ENCODE measurements around the gene HOXA6.

HOXA6 gene

DNA sequence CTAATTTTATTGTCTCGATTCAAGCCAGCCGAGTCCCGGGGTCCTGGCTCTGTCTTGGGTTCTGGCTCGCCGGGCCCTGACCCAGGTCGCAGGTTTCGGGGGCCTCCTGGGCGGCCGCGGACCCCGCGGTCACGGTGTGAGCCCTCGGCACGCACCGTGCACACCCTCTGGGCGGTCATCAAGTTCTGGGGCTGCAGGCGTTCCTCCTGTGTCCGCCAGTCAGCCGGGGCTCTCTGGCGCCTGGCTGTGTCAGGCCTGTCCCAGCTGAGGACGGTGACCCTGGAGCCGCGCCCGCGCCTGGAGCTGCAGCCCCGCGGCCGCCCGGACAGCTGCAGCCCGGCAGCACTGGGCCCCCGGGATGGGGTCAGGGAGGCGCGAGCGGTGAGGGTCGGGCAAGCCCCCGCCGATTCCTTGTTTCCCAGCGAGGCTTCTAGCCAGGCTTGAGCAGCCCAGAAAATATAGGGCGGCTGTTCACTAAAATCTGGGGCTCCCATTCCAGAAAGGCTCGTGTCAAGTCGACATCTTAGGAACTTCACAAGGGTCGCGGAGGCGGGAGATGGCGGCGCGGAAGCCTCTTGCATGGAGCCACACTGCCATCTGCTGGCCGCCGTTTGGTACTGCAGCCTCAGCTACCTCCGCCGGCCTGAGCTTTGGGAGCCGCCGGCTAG, 13.1 kb upstream of the HOXA6 start:
- Histone ChIP-seq H3K9me3 (ENCODE audit: control insufficient read depth, low read length) (no peaks in the 10 kb centered on the region), H3K36me3 (ENCODE audit: control insufficient read depth, insufficient read depth, low read length) (no peaks in the 10 kb centered on the region), H3K27me3 (ENCODE audit: control insufficient read depth, insufficient read depth, low read length) (peaks cover 99% of the 10 kb centered on the region), H3K4me1 (ENCODE audit: control insufficient read depth, insufficient read depth, low read length) (peaks cover 24% of the 10 kb centered on the region), H3K4me3 (ENCODE audit: low read length) (peak overlapping the region; percentile 50), H3K9ac (ENCODE audit: low read length) (peak overlapping the region; percentile 47)

DNA sequence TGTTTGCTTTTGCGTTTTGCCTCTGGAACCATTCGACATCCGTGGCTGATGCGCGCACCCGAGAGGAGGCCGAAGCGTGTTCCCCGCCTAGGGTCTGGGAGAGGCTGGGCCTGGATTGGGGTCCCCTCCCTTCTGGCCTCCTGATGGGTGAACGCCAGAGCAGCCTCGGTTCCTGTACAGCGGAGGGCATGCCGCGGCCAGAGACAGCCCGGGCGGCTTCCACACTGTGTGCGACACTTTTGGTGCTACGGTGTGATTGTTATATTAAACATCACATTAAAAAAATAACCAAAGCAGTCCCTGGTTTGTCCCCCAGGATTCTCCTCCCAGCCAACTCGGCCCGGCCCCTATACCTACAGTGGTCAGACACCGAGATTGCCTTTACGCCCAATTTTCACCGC, 12.6 kb upstream of the HOXA6 start:
- peaks cover 29% of the 10 kb centered on the region for H3K4me1 ChIP-seq (ENCODE audit: control insufficient read depth, insufficient read depth, low read length)
- peak overlapping the region; percentile 50 for H3K4me3 ChIP-seq (ENCODE audit: low read length)
- H3K36me3 ChIP-seq (ENCODE audit: control insufficient read depth, insufficient read depth, low read length): no peaks in the 10 kb centered on the region
- peak overlapping the region; percentile 22 for H3K9ac ChIP-seq (ENCODE audit: low read length)
- peaks cover 99% of the 10 kb centered on the region for H3K27me3 ChIP-seq (ENCODE audit: control insufficient read depth, insufficient read depth, low read length)
- H3K9me3 ChIP-seq (ENCODE audit: control insufficient read depth, low read length): no peaks in the 10 kb centered on the region

DNA sequence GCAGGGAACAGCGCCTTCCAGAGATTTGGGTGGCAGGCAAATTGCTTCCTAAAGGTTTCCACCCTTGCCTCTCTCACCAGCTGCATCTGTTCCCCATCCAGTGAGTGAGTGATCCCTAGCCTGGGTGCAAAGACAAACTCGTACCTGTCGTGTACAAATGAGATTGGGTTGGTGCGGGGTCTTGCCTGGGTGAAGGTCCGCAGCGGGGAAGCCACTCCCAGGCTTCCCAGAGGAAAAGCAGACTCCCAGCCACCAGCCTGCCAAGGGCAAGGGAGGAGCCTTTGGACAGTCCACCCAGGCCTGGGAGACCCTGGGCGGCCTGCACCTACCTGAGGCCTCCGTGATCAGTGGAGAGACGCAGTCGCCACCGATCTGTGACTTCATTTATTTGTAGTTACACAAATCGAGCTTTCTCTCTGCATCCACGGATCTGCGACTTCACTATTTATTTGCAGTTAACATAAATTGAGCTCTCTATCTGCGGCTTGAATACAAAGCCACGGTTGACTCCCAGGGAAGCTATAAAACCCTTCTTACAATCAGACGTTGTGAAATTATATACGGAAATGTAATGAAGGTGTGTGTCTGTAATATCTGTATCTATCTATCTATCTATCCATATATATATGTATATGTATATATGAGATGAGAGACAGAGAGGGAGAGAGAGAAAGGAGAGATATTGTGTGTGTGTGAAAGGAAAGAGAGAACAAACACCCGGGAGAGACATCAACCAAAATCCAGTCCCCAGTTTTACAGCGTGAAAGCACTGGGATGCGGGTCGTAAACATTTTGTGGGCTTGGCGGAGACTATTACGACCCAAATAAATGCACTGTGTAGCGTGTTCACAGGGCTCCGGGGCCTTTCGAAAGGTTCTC, 11.9 kb upstream of the HOXA6 start:
- Histone ChIP-seq H3K27me3 (ENCODE audit: control insufficient read depth, insufficient read depth, low read length) (peaks cover 99% of the 10 kb centered on the region), H3K9ac (ENCODE audit: low read length) (peak overlapping the region; percentile 22), H3K4me1 (ENCODE audit: control insufficient read depth, insufficient read depth, low read length) (peaks cover 32% of the 10 kb centered on the region), H3K9me3 (ENCODE audit: control insufficient read depth, low read length) (no peaks in the 10 kb centered on the region), H3K36me3 (ENCODE audit: control insufficient read depth, insufficient read depth, low read length) (no peaks in the 10 kb centered on the region), H3K4me3 (ENCODE audit: low read length) (no peak overlapping the region)

DNA sequence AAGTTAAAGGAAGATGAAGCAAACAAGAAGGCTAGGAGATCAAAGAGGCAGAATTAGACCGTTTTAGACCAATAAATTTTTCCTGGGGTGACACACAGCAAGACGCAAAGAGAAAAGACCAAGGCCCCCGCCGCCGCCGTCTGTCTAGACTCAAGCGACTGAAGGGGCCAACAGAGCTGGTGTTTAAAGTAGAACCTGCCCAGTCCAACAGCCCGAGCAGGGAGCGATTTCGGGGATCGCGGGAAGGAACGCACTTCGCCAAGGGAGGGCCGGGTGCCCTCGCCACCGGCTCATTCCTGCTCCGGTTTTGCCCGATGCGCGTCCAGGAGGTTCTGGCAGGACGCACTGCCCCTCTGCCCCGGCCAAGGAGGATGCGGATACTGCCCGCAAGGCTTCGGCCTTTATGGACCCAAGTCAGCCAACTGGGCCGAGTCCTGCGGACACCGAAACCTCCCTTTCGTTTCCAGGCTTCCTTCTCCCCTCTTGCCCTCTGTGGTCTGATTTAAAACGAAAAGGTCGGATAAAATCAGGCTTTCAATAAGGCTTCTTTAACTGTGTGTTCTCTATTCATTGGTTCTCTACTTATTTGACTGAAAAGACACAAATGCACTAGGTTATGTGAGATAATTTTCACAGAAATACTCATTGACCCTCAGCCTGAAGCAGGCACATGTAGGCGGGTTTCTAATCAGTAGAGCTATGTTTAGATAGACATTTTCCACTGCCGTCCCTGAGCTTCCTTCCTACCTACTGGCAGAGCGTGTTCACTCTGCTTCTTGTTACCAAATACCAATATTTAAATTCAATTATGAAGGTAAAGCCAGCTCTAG, 11.1 kb upstream of the HOXA6 start:
- no peaks in the 10 kb centered on the region for H3K36me3 ChIP-seq (ENCODE audit: control insufficient read depth, insufficient read depth, low read length)
- H3K27me3 ChIP-seq (ENCODE audit: control insufficient read depth, insufficient read depth, low read length): peaks cover 99% of the 10 kb centered on the region
- H3K9ac ChIP-seq (ENCODE audit: low read length): no peak overlapping the region
- H3K4me1 ChIP-seq (ENCODE audit: control insufficient read depth, insufficient read depth, low read length): peaks cover 28% of the 10 kb centered on the region
- H3K9me3 ChIP-seq (ENCODE audit: control insufficient read depth, low read length): no peaks in the 10 kb centered on the region
- H3K4me3 ChIP-seq (ENCODE audit: low read length): no peak overlapping the region

DNA sequence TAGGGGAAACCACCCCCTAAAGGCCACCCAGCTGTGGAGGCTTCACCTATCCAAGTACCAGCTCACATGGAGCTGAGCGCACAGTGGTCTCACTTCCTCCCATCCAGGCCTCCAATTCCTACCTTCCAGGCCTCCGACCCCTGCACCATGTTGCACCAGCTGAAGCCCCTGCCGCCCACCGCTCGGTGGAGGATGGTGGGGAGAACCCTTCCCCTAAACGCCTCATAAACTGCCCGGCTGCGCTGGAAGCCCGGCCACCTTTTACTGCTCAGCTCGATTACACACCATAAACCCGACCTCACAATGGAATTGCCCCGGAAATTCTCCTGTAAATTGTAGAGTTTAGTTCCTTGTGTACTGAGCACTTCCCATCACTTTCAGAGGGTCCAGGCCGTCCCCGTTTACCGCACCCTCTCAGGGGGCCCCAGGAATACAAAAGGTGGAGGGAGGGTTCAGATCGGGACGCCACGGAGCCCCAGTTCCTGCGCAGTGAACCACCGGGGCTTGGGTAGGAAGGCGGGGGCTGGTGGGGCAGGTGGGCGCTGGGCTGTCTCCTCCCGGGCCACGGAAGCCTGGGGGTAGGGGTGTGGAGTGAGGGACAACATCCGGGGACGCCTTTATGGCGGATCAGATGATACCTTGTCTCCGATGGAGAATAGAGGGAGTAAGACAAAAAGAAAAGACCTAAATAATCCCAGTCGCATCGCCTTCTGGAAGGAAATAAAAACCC, 10.3 kb upstream of the HOXA6 start:
- Histone ChIP-seq H3K36me3 (ENCODE audit: control insufficient read depth, insufficient read depth, low read length) (no peaks in the 10 kb centered on the region), H3K9me3 (ENCODE audit: control insufficient read depth, low read length) (no peaks in the 10 kb centered on the region), H3K4me1 (ENCODE audit: control insufficient read depth, insufficient read depth, low read length) (peaks cover 29% of the 10 kb centered on the region), H3K4me3 (ENCODE audit: low read length) (no peak overlapping the region), H3K9ac (ENCODE audit: low read length) (no peak overlapping the region), H3K27me3 (ENCODE audit: control insufficient read depth, insufficient read depth, low read length) (peaks cover 99% of the 10 kb centered on the region)

DNA sequence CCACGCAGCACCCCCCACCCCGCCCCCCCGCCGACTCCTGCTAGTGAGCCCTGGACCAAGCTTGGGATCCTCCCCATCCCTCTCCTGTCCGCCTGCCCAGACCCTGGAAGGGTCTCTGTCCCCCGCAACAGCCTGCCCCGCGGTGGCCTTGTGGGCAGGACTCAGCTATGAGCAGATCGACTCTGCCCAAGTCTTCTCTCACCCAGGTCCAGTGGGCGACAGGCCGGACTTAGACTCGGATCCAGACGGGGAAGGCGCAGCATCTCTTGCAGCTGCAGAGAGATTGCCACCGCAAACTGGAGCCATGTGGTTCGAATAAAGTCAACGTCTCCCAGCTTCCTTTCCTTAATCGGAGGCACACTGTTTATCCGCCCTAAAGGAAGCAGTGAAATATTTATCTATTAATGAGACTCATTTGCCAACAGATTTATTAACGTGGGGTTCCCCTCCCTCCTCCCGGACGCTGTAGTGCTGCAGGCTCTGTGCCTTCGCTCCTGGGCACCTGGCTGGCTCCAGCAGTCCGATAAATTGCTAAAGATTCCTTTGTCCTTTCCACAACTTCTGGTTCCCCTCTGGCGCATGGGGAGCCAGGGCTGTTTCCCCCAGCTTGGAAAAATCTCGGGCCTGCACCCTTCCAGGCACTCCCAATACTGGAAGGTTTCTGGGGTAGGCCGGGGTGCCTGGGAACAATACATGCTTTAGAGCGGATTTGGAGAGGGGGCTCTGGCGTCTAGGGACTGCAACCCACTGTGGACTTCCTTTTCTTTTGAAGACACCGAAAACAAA, 9.5 kb upstream of the HOXA6 start:
- Histone ChIP-seq H3K4me1 (ENCODE audit: control insufficient read depth, insufficient read depth, low read length) (peaks cover 36% of the 10 kb centered on the region), H3K36me3 (ENCODE audit: control insufficient read depth, insufficient read depth, low read length) (no peaks in the 10 kb centered on the region), H3K9ac (ENCODE audit: low read length) (no peak overlapping the region), H3K9me3 (ENCODE audit: control insufficient read depth, low read length) (no peaks in the 10 kb centered on the region), H3K4me3 (ENCODE audit: low read length) (no peak overlapping the region), H3K27me3 (ENCODE audit: control insufficient read depth, insufficient read depth, low read length) (peaks cover 100% of the 10 kb centered on the region)

DNA sequence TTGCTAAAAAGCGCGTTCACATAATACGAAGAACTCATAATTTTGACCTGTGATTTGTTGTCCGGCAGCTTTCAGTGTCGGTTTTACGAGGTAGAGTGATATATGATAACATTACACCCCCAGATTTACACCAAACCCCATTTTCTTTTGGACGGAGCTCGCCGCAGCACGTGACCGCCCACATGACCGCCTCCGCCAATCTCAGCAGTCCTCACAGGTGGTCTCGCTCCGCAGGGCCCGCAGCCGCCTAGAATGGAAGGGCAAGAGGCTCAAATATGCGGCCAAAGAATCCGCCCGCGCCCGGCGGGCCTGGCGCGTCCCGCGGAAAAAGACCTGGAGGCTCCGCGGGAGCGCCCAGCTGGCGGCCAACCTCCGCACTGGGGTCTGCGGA, 8.9 kb upstream of the HOXA6 start, which contains the start of gene HOXA7:
Gene HOXA7, minus strand, starts transcription at position 168 of the 391 bp plus-strand sequence. Its CDS starts 130 bp downstream, at position 38.
- H3K36me3 ChIP-seq (ENCODE audit: control insufficient read depth, insufficient read depth, low read length): no peaks in the 10 kb centered on the region
- peaks cover 43% of the 10 kb centered on the region for H3K4me1 ChIP-seq (ENCODE audit: control insufficient read depth, insufficient read depth, low read length)
- no peaks in the 10 kb centered on the region for H3K9me3 ChIP-seq (ENCODE audit: control insufficient read depth, low read length)
- H3K27me3 ChIP-seq (ENCODE audit: control insufficient read depth, insufficient read depth, low read length): peaks cover 100% of the 10 kb centered on the region
- H3K9ac ChIP-seq (ENCODE audit: low read length): no peak within 1 kb of the TSS
- no peak within 1 kb of the TSS for H3K4me3 ChIP-seq (ENCODE audit: low read length)

DNA sequence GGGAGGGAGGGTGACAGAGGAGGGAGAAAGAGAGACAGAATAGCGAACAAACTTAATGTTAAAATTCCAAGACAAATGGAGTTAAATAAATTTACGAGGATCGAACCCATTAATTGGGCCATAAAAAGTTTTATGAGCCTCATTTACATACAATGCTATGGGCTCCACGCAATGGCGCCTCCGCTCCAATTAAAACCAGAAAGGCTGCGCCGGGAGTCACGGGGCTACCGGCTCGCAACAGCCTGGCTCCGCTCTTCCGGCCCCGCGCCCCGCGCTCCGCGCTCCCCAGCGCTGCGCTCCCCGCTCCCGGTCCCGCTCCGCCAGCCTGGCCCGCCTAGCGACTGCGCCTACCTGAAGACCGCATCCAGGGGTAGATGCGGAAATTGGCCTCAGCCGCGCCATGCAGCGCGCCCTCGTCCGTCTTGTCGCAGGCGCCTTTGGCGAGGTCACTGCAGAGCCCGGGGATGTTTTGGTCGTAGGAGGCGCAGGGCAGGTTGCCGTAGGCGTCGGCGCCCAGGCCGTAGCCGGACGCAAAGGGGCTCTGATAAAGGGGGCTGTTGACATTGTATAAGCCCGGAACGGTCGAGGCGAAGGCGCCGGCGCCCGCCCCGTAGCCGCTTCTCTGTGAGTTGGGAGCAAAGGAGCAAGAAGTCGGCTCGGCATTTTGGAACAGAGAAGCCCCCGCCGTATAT, 8.4 kb upstream of the HOXA6 start:
- Histone ChIP-seq H3K9me3 (ENCODE audit: control insufficient read depth, low read length) (no peaks in the 10 kb centered on the region), H3K4me3 (ENCODE audit: low read length) (no peak overlapping the region), H3K4me1 (ENCODE audit: control insufficient read depth, insufficient read depth, low read length) (peaks cover 48% of the 10 kb centered on the region), H3K36me3 (ENCODE audit: control insufficient read depth, insufficient read depth, low read length) (no peaks in the 10 kb centered on the region), H3K9ac (ENCODE audit: low read length) (no peak overlapping the region), H3K27me3 (ENCODE audit: control insufficient read depth, insufficient read depth, low read length) (peaks cover 100% of the 10 kb centered on the region)

DNA sequence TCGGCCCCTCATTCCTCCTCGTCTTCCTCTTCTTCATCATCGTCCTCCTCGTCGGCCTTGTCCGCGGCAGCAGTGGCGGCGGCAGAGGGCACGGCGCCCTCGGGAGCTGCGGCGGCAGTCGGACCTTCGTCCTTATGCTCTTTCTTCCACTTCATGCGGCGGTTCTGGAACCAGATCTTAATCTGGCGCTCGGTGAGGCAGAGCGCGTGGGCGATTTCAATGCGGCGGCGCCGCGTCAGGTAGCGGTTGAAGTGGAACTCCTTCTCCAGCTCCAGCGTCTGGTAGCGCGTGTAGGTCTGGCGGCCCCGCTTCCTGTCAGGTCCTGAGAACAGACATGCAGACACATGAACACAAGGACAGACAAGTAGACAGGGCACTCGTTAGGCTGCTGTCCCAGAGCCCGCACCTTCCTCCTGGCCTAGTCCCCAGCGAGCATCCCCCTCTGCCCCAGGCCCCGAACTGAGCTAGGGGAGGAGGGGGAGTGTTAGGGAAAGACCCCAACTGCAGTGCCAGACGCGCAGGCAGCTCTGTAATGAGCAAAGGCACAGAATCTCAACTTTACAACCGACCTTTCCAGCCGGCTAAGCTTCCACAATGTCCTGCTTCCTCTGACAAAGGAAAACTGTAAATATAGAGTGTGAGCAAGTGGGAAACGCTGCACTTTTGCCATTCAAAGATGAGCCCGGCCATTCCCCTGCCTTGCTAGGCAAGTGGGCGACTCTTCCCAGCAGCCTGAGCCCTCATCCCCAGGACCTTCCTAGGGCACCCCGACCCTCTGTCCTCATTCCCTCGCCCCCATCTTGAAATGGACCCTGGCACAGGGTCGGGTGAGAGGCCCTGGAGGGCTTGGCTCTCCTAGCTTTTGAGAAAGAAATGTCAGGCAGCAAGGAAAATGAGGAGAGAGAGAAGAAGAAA, 7.6 kb upstream of the HOXA6 start:
- Histone ChIP-seq H3K9ac (ENCODE audit: low read length) (no peak overlapping the region), H3K9me3 (ENCODE audit: control insufficient read depth, low read length) (no peaks in the 10 kb centered on the region), H3K27me3 (ENCODE audit: control insufficient read depth, insufficient read depth, low read length) (peaks cover 100% of the 10 kb centered on the region), H3K36me3 (ENCODE audit: control insufficient read depth, insufficient read depth, low read length) (no peaks in the 10 kb centered on the region), H3K4me3 (ENCODE audit: low read length) (no peak overlapping the region), H3K4me1 (ENCODE audit: control insufficient read depth, insufficient read depth, low read length) (peaks cover 48% of the 10 kb centered on the region)

DNA sequence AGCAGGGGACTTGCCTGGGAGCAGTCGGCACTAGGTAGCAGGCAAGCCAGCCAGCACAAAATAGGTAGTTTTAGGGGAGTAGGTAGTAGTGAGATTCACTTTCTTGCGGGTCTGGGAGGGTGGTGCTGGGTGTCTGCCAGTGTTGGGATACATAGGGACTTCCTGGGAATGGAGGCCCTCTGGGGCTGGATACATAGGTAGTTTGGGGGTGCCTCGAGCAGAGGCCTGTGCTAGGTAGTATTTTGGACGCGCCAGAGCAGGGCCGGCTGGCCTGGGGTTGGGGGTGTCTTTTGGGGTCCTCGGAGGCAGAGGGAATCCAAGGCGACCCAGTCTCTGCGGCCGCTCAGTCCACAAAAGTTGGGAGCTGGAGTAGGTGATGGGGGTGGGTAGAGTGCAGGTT, 6.8 kb upstream of the HOXA6 start:
- H3K36me3 ChIP-seq (ENCODE audit: control insufficient read depth, insufficient read depth, low read length): no peaks in the 10 kb centered on the region
- peaks cover 95% of the 10 kb centered on the region for H3K27me3 ChIP-seq (ENCODE audit: control insufficient read depth, insufficient read depth, low read length)
- H3K9ac ChIP-seq (ENCODE audit: low read length): no peak overlapping the region
- H3K4me1 ChIP-seq (ENCODE audit: control insufficient read depth, insufficient read depth, low read length): peaks cover 46% of the 10 kb centered on the region
- no peak overlapping the region for H3K4me3 ChIP-seq (ENCODE audit: low read length)
- no peaks in the 10 kb centered on the region for H3K9me3 ChIP-seq (ENCODE audit: control insufficient read depth, low read length)
